Effector CD8-positive, alpha-beta T cell (primary cell): ENCODE measurements around the gene TAS2R40.
"Not testable (repeated sequence)": the region's sequence is repeated elsewhere in the genome, so short reads cannot be mapped to it uniquely, and the experiment has no call there.

Source experiments
- DNase-seq: peaks from one replicate; lab custom pipeline; 2025; lab: John Stamatoyannopoulos, UW
- total RNA-seq, 4 experiments: gene quantifications; one replicate each; lab custom pipeline; 2026; lab: John Stamatoyannopoulos, UW

Gene TAS2R40
- 0 reads per million in 4 experiments for total RNA-seq

DNA sequence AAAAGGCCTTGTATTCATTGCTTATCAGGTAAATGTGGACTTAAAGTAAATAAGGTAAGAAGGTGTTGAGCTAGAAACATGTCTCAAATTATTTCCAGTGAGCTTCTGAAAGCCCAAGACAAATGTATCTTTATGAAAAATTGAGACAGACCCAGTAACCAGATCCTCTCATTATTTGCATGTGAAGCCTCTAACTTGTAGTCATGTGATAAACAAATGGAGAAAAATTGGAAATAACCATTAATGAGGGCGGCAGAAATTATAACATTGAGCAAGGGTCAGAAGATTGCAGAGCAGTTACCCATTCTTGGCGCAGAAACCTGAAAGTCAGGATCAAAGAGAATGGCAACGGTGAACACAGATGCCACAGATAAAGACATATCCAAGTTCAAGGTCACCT, at the start of gene TAS2R40:
Gene TAS2R40, plus strand, starts transcription at position 301 of the 400 bp plus-strand sequence. Its CDS starts 42 bp downstream, at position 343.
- DNase-seq, result no peak

DNA sequence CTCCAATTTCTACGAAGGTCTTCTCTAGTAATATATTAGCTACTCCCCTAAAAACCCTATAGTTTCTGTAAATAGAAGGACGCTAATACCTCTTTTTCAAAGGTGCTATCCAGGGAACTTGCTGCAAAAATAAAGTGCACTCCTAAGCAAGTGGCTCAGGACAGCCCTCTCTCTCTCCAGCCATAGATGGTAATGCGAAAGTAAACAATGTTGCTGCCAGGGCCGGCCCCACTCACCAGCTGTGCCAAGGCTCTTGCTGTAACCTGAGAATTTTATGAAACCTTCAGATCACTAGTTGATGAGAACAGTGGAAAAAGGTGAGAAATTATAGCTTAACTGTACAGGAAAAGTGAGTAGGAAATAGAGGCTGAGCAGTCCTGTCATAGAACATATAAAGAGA, 49.5 kb upstream of the TAS2R40 start:
- no peak for DNase-seq

DNA sequence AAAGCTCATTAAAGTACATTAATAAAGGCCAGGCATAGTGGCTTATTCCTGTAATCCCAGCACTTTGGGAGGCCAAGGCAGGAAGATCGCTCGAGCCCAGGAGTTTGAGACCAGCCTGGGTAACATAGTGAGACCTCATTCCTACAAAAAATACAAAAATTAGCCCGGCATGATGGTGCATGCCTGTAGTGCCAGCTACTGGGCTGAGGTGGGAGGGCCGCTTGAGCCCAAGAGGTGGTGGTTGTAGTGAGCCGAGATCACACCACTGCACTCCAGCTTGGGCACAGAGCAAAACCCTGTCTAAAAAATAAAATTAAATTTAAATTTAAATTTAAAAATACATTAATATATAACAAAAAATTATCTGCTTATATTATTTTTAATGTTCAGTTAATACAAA, 45.7 kb upstream of the TAS2R40 start:
- DNase-seq, result no peak

DNA sequence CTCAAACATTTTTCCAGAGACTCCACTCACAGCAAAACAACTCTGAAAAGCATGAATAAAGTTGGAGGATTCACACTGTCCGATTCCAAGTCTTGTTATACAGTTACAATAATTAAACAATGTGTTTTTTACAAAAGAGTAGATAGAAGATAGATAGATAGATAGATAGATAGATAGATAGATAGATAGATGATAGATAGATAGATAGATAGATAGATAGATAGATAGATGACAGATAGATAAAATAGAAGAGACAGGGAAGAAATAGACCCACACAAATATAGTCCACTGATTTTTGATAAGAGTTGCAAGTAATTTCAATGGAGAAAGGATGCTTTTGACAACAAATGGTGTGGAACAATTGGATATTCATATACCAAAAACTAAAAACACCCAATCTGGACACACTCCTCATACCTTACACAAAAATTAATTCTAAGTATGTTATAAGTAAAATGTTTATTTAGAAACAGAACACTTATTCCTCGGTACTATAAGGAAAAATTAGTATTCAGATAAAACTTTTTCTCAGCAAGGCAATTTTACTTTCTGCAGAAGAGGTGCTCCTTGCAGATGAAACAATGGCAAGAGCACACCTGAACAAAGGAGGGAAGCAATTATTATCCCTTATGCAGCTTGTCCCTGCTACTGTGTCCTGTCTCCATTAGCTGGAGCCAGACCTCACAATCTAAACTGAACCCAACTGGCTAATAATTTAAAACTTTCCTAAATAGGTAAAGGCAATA, 44.3 kb upstream of the TAS2R40 start:
- DNase-seq, result no peak

DNA sequence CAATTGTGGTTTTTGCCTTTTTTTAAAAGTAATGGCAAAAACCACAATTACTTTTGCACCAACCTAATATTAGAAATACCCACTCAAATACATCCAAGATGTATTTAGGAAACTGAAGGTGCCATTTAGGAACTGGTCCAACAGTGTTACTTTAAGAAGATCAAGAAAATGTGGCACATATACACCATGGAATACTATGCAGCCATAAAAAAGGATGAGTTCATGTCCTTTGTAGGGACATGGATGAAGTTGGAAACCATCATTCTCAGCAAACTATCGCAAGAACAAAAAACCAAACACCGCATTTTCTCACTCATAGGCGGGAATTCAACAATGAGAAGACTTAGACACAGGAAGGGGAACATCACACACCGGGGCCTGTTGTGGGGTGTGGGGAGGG, 41.1 kb upstream of the TAS2R40 start:
- not testable (repeated sequence) for DNase-seq

DNA sequence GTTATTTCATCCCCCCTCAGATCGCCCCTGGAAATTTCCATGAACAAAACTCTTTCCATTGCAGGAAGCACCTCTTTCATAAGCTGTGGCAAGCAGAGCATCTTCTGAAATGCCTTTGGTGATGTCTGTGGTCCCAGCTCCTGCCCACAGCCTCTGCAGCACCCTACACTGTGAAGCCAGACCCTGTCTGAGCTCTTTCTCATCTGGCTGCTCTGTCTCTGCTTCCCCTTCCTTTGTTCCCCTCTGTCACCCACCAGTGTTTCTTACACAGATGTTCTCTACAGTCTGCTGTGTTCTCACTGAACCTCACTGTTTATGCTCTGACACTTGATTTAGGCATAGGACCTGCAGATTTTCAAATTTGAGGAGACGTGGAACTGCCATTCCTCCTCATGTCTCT, 40.5 kb upstream of the TAS2R40 start:
- no peak for DNase-seq

DNA sequence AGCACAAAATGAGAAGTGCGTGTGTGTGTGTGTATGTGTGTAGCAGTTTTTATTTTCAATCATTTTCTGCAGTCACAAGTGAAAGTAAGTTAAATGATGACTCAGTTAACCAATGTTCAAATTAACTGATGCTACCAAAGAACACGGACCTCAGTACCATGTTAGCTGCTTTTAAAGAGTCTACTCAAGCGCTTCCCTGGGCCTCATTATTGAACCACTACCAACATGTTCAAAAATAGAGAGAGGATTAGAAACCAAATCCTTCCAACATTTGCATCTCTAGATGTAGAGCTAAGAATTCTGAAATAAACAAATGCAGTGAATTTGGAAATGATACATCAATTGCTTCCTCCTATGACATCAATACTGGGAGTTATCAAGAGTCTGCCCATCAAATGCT, 38.8 kb upstream of the TAS2R40 start, which contains the start of gene TAS2R39:
Gene TAS2R39, plus strand, starts transcription at position 396 of the 400 bp plus-strand sequence. Its CDS starts 0 bp downstream, at position 396.
- no peak for DNase-seq

DNA sequence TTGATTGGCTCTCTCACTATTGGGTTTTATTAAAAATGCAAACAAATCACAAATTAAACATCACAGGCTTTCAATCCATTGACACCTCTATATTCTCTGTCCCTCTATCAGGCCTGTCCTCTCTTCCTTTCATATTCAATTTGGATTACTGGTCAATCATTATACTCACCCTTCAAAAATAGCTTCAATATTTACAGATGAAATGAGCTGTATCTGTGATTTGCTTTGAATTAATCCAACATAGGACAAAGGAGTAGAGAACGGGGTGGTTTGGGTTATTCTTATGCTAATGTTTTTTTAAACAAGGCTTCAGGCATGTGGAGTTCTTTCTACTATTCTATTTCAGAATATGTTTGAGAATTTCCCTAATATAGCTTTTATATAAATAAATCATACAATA, 36.3 kb upstream of the TAS2R40 start:
- DNase-seq, result no peak

DNA sequence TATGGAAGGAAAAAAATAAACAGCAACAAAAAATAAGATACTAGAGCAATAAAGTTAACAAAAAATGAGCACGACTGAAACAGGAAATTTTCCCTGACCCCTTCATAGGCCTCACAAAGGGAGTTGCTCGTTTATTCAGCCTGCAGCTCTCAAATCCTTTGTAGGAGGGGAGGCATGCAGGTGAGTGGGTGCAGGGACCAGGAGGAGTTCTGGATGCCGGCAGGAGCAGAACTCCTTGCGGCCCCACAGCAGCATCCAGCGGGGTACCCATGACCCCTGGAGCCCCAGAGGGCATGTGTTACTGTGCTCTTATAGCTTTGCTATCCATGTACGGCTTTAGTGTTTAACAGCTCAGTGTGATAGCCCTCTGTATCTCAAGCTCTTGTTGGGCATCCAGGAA, 32.8 kb upstream of the TAS2R40 start:
- DNase-seq, result no peak

DNA sequence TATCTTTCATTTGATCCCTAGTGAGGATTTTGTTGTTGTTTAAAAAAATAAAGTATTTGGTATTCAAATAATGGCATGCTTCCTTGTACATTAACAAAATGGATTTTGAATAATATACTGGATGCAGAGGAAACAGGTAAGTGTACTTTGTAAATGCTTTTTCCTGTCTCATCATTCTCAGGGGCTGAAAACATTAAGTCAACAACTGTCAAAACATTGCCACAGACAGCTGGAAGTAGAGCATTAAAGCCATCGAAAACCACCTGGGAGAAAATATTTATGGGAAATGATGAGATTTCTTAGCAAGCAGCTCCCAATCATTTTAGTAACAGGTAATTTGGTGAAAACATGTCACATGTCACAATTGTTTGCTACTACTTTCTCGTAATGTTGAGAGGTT, 28.0 kb upstream of the TAS2R40 start:
- DNase-seq, result no peak

DNA sequence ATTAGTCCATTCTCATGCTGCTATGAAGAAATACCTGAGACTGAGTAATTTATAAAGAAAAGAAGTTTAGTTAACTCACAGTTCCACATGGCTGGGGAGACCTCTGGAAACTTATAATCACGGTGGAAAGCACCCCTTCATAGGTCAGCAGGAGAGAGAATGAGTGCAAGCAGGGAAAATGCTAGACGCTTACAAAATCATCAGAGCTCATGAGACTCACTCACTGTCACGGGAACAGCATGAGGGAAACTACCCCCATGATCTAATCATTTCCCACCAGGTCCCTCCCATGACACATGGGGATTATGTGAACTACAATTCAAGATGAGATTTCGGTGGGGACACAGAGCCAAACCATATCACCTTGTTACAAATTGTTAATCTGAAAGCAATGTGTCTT, 22.8 kb upstream of the TAS2R40 start:
- DNase-seq, result no peak

DNA sequence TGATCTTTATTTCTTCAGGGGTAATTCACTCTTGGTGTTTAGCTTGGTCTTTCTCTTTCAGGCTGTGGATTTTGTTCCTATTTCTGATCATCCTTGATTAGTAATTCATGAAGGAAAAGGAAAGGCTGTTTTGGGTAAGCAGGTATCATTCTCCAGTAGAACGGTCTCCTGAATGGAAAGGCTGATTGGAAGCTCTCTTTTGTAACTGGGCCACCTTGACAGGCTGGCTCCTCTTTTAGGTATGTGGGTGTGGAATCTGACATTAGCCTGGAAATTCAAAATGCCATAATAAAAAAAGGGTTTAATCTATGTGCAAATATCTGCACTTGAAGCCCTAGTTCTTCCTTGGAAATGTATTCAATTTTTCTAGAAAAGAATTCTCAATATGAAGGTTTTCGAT, 19.7 kb upstream of the TAS2R40 start:
- DNase-seq, result no peak

DNA sequence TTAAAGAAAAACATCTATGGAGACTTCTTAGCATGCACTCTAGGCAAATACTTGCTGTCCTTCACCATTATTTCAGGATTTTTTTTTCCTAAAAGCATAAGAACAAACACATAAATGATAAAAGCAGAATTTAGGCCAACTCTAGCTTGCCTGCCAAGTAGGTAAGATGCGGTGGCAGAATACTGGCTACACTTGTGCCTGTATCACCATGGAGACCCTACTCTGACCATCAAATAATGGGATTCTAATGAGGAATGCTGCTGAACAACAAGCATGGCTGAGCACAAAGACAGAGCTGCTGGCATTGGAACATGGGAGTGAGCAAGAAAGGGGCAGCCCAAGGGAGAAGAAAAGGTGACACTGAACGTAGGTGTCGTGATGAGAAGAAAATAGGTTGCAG, 18.5 kb upstream of the TAS2R40 start:
- no peak for DNase-seq

DNA sequence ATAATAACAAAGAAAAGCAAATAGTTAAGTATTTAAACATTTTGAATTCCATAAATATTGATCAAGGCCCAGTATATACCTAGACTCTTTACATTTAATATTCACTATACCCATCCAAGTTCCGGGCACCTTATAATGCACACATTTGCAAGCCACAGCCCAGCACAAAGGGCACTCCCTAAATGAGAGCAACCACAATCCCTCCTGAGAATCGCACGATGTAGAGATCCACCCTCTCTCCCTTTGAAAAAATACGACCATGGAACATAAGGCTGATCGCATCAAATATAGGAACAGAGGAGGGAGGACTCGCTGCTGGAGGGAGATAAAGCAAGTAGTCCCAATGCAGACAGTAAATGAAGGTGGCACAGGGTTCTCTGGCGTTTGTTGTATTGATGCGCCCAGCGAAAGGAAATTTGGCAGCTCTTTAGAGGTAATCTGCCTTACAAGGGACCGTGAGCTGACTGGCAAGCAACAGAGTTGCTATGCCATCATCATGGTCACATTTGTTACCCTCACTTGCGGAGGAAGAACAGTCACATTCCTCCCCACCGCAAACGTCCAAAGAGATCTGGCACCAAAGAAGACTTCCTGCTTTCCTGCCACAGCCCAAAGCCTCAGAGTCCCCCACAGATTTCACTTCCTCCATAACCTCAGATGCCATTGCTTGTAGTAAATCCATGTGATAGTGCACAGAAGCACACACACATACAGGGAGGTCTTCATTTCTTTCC, 16.1 kb upstream of the TAS2R40 start:
- DNase-seq, result no peak

DNA sequence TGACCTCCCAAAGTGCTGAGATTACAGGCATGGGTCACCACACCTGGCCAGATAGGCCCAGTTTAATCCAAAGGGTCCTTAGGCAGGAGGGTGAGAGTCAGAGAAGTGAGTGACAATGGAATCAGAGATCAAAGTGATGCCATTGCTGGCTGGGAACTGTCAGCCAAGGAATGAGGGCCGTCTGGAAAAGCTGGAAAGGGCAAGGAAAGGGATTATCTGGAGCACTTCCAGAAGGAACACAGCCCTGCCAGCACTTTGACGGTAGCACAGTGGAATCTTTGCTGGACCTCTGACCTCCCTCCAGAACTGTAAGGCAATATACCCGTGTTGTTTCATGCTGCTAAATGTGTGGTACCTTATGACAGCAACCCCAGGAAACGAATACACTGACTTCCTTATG, 11.3 kb upstream of the TAS2R40 start:
- no peak for DNase-seq

DNA sequence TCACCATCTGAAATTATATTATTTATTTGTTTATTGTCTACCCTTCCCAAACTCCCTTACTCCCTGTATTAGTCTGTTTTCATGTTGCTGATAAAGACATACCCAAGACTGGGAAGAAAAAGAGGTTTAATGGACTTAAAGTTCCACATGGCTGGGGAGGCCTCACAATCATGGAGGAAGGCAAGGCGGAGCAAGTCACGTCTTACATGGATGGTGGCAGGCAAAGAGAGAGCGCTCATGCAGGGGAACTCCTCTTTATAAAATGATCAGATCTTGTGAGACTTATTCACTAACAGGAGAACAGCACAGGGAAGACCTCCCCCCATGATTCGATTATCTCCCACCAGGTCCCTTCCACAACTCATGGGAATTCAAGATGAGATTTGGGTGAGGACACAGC, 8.4 kb upstream of the TAS2R40 start:
- DNase-seq, result not testable (repeated sequence)

DNA sequence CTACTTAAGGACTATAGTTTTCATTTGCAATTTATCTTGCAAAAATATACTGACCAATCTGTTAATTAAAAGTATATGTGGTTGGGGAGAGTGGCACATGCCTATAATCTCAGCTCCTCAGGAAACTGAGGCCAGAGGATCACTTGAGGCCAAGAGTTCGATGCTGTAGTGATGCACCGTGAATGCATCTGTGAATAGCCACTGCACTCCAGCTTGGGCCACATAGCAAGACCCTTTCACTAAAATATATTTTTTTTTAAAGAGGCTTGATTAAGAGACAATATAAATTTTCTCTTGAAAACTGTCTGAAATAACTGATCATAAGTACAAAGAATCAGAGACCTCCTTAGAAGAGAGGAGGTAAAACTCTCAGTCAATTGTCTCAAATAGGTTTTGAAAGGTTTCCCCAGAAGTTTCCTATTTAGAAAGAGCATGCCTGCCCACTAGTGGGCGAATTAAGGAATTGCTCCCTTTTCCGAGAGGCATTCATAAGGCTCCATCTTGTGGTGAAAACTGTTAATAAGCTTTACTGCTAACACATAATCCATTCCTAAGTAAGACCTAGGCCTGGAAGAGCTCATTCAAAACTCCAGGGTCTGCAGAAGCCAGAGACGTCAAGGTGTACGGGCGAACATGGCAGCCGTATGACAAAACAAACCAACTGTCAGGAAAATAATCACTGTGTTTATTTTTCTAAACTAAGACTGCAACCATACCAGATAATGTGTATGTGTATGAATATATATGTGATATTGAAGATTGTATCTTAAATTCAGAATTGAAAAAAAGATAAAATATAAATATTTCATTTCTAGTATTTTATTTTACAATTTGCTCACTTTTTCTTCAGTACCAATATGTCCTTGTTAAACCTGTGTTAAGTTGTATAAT, 6.8 kb upstream of the TAS2R40 start:
- peak; percentile 37 for DNase-seq

DNA sequence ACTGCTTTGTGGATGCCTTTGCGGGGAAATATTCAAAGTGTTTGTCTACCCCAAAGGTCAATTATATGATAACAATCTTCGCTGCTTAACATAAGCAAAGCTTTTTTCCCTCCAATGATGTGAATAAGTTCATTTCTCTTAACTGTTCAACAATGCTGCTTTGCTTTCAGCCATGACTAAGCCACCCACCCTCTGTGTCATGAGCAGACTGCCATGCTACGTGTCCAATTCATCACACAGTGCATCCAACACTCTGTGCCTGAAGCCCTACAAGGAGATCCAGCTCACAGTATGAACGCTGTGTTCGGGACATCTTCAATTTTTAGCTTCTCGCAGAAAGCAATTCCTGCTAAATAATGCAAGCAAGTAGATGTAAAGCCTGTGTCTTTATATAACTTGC, 5.7 kb upstream of the TAS2R40 start:
- no peak for DNase-seq

DNA sequence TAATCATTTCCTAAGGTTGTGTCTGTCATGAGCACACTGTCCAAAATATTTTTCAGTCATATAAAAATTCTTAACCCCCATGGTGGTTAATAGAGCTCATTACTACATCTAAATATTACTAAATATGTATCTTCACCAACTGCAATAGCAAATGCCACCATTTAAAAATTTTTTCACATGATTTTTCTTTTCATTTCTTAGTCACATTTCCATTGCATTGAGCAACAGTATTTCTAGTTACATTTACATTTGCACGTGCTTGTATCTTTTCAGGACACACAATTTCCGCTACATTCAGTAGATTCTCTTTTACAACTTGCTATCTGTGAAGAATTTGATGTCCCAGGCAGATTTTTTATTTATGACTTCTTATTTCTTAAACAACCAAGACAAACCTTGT, 5.2 kb upstream of the TAS2R40 start:
- no peak for DNase-seq

DNA sequence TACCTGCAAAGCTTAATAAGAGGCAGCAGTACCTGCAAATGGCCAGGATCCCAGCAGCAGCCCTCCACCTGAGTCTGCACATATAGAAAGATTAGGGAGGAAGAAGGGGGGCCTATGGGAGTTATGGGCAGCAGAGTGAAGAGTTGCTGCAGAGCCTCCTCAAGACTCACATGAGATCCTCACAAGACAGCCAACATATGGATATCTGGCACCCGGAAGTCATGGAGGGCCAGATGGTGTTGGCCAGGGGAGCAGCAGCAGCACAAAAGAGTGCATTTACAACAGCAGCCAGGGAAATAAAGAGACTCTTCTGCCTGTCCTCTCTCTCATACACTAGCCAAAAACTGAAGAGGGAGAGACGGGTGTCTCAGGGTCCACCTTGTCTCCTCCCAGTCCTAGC, 4.0 kb upstream of the TAS2R40 start:
- no peak for DNase-seq

DNA sequence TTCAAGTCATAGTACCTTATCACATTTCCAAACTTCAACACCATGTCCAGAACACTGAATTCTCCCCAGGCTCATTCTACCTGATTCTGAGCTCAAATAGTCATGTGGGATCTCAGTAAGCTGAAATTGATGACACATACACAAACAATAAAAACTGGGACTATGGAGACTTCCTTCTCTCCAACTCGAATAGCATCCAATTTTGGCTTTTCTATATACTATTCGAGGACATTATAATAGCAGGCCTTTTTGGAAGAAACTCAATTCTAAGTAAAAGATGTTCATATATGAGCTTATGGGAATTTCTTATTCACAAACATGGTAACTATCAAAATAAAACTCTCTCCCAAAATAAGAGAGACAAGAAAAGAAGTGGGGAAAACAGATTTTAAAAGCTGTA, 551 bp upstream of the TAS2R40 start:
- no peak for DNase-seq

DNA sequence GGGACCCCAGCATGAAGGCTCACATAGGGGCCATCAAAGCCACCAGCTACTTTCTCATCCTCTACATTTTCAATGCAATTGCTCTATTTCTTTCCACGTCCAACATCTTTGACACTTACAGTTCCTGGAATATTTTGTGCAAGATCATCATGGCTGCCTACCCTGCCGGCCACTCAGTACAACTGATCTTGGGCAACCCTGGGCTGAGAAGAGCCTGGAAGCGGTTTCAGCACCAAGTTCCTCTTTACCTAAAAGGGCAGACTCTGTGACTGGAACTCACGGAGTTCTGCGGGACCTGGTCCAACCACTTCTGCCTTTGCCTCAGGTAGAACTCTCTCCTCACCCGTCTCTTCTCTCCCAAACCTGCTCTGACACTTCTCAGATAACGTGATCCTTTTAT, 945 bp downstream of the TAS2R40 start:
- no peak for DNase-seq
